Fibroblast of lung (primary cell): ENCODE data around the gene GABRG3. TPM values are rescaled to one million over a fixed set of nuclear protein-coding genes. Genes with fewer than 3 reads are reported as not detected.

ENCODE experiments used
- DNase-seq, 2 donors: peaks; one replicate each; pipeline versions ENCODE4 v3.0.0 to v3.0.0-alpha.2; 2010; ENCODE audit warnings: low read depth in 2 of 2
- H2AFZ ChIP-seq: 2 replicates; pipeline ENCODE4 v1.5.1; 2012; ENCODE audit warnings: low read length, control low read depth, inconsistent platforms
- H3K27ac ChIP-seq: 2 replicates; pipeline ENCODE4 v1.5.1; 2011; ENCODE audit warnings: low read length, control low read depth; ENCODE audit not compliant: insufficient read depth
- H3K27me3 ChIP-seq: 2 replicates; pipeline ENCODE4 v1.5.1; 2011; ENCODE audit warnings: mild to moderate bottlenecking, low read length; ENCODE audit not compliant: control insufficient read depth, insufficient read depth
- H3K36me3 ChIP-seq: 2 replicates; pipeline ENCODE4 v1.5.1; 2011; ENCODE audit warnings: low read length; ENCODE audit not compliant: control insufficient read depth, insufficient read depth
- H3K4me1 ChIP-seq: 2 replicates; pipeline ENCODE4 v1.5.1; 2011; ENCODE audit warnings: low read length; ENCODE audit not compliant: control insufficient read depth, insufficient read depth; ENCODE audit errors: extremely low read depth
- H3K4me2 ChIP-seq: 2 replicates; pipeline ENCODE4 v1.5.1; 2011; ENCODE audit warnings: low read length, control low read depth; ENCODE audit not compliant: insufficient read depth; ENCODE audit errors: extremely low read depth
- H3K4me3 ChIP-seq, 4 experiments: fragments of 200-600 bp in 1 of 4; sonication (generic) in 1 of 4; replicated peaks in 1 of 4; 2 replicates each; pipeline ENCODE4 v1.5.1; 2011 to 2016; ENCODE audit warnings: low read length in 4 of 4, low read depth in 3 of 4, mild to moderate bottlenecking in 3 of 4, control low read depth in 2 of 4, inconsistent platforms in 1 of 4, mixed read lengths in 1 of 4; ENCODE audit not compliant: insufficient read depth in 1 of 4; ENCODE audit errors: control extremely low read depth in 1 of 4
- H3K79me2 ChIP-seq: 2 replicates; pipeline ENCODE4 v1.5.1; 2012; ENCODE audit warnings: mild to moderate bottlenecking, low read length, inconsistent platforms; ENCODE audit not compliant: control insufficient read depth, insufficient read depth
- H3K9ac ChIP-seq: 2 replicates; pipeline ENCODE4 v1.5.1; 2011; ENCODE audit warnings: mild to moderate bottlenecking, low read length, control low read depth; ENCODE audit not compliant: insufficient read depth
- H3K9me3 ChIP-seq: 2 replicates; pipeline ENCODE4 v1.5.1; 2012; ENCODE audit warnings: low read depth, low read length; ENCODE audit not compliant: control insufficient read depth, insufficient read depth
- H4K20me1 ChIP-seq: 2 replicates; pipeline ENCODE4 v1.5.1; 2011; ENCODE audit warnings: low read length; ENCODE audit not compliant: control insufficient read depth, insufficient read depth; ENCODE audit errors: extremely low read depth
- CTCF ChIP-seq, 2 donors: IDR thresholded peaks in 1 of 2; conservative IDR thresholded peaks in 1 of 2; 1 replicate in 1 of 2; 2 replicates in 1 of 2; pipeline ENCODE4 v1.5.1; 2011 to 2012; ENCODE audit warnings: low read length in 2 of 2, control low read depth in 1 of 2, inconsistent platforms in 1 of 2, low read depth in 1 of 2, mild to moderate bottlenecking in 1 of 2
- EZH2 ChIP-seq: IDR thresholded peaks from 2 replicates; pipeline ENCODE4 v1.5.1; 2012; ENCODE audit warnings: low read length, control low read depth, mild to moderate bottlenecking; ENCODE audit errors: missing control alignments
- polyA plus RNA-seq, 2 donors: library from polyadenylated mRNA; depleted of rRNA in 1 of 2; stranded (reverse) in 1 of 2; unstranded in 1 of 2; fragments of >200 nt; gene quantifications; 2 replicates each; pipeline ENCODE4 v1.2.1, GENCODE V29; 2011 to 2012; ENCODE audit warnings: missing spikeins in 1 of 2
- total RNA-seq: library from RNA; depleted of rRNA; stranded (reverse); fragments of >200 nt; gene quantifications from 2 replicates; pipeline ENCODE4 v1.2.1, GENCODE V29; 2014

Gene GABRG3
- total and polyA plus RNA-seq, 2 donors (not counting 1 experiment from before 2014, with no cell fraction given), result not detected

- H3K4me1 ChIP-seq, result no peaks in the 10 kb centered on the region
- no peak overlapping the region for H2AFZ ChIP-seq
- H3K9me3 ChIP-seq, result no peaks in the 10 kb centered on the region
- H3K27me3 ChIP-seq, result no peaks in the 10 kb centered on the region
- no peak for TF ChIP-seq EZH2
- TF ChIP-seq CTCF (conservative IDR thresholded peaks at IDR 0.05 in 1 of 2, IDR thresholded peaks at IDR 0.05 in 1 of 2; ENCODE audit: low read depth in 1 of 2, low read length in 2 of 2), result no peak
- no peak overlapping the region for H3K9ac ChIP-seq
- peak; percentile 21 to 69 for DNase-seq
- no peak overlapping the region for H3K4me2 ChIP-seq
- H3K36me3 ChIP-seq, result no peaks in the 10 kb centered on the region
- H3K4me3 ChIP-seq, result peak overlapping the region in 1 of 4 experiments; percentile 29
- H3K27ac ChIP-seq, result no peak overlapping the region
- H4K20me1 ChIP-seq, result no peaks in the 10 kb centered on the region
- no peaks in the 10 kb centered on the region for H3K79me2 ChIP-seq
Observed at GRCh38 chr15:26967719-26968269, 3.2 kb upstream of the GABRG3 start.

GRCh38 chr15:26968806-26969205 lies 2.2 kb upstream of the GABRG3 start:
- TF ChIP-seq EZH2 (no peak), CTCF (conservative IDR thresholded peaks at IDR 0.05 in 1 of 2, IDR thresholded peaks at IDR 0.05 in 1 of 2; ENCODE audit: low read depth in 1 of 2, low read length in 2 of 2) (no peak)
- Histone ChIP-seq H3K27me3 (no peaks in the 10 kb centered on the region), H3K9ac (no peak overlapping the region), H3K4me3 (no peak overlapping the region), H3K27ac (no peak overlapping the region), H2AFZ (no peak overlapping the region), H3K4me1 (no peaks in the 10 kb centered on the region), H3K9me3 (no peaks in the 10 kb centered on the region), H3K79me2 (no peaks in the 10 kb centered on the region), H4K20me1 (no peaks in the 10 kb centered on the region), H3K36me3 (no peaks in the 10 kb centered on the region), H3K4me2 (no peak overlapping the region)
- DNase-seq, result no peak

- Histone ChIP-seq H4K20me1 (no peaks in the 10 kb centered on the region), H3K79me2 (no peaks in the 10 kb centered on the region), H3K9me3 (no peaks in the 10 kb centered on the region), H3K9ac (no peak overlapping the region), H2AFZ (no peak overlapping the region), H3K4me1 (no peaks in the 10 kb centered on the region), H3K4me3 (no peak overlapping the region), H3K36me3 (no peaks in the 10 kb centered on the region), H3K4me2 (no peak overlapping the region), H3K27me3 (no peaks in the 10 kb centered on the region), H3K27ac (no peak overlapping the region)
- TF ChIP-seq CTCF (conservative IDR thresholded peaks at IDR 0.05 in 1 of 2, IDR thresholded peaks at IDR 0.05 in 1 of 2; ENCODE audit: low read depth in 1 of 2, low read length in 2 of 2) (no peak), EZH2 (no peak)
- peak in 1 of 2 donors; percentile 12 for DNase-seq
Observed at GRCh38 chr15:26971271-26972018, 464 bp downstream of the GABRG3 start.
